DND-41 (cell line): ENCODE results near the gene PRRC2B.

ENCODE experiments used
- ATAC-seq: fragments of 200-7000 bp; cut with Tn5 transposase; 3 replicates; pipeline ENCODE4 v1.9.1; 2021; ENCODE audit warnings: low read depth; ENCODE audit not compliant: insufficient read depth
- DNase-seq: peaks from one replicate; pipeline ENCODE4 v3.0.0-alpha.2; 2020
- H2AFZ ChIP-seq: 2 replicates; pipeline ENCODE4 v1.6.0; 2012; ENCODE audit warnings: low read depth, low read length
- H3K27ac ChIP-seq: 2 replicates; pipeline ENCODE4 v1.5.1; 2012; ENCODE audit warnings: low read length, inconsistent platforms
- H3K27me3 ChIP-seq: fragments of 200-600 bp; sonication (generic); 2 replicates; pipeline ENCODE4 v1.6.0; 2012; ENCODE audit warnings: low read length, mild to moderate bottlenecking, inconsistent platforms; ENCODE audit not compliant: insufficient read depth, poor library complexity
- H3K36me3 ChIP-seq: 2 replicates; pipeline ENCODE4 v1.5.1; 2012; ENCODE audit warnings: low read length, inconsistent platforms; ENCODE audit not compliant: insufficient read depth
- H3K4me1 ChIP-seq: 2 replicates; pipeline ENCODE4 v1.5.1; 2012; ENCODE audit warnings: mild to moderate bottlenecking, low read length; ENCODE audit not compliant: insufficient read depth
- H3K4me2 ChIP-seq: 2 replicates; pipeline ENCODE4 v1.6.0; 2012; ENCODE audit warnings: mild to moderate bottlenecking, moderate library complexity, low read length, inconsistent platforms; ENCODE audit not compliant: insufficient read depth
- H3K4me3 ChIP-seq, 2 experiments: fragments of 200-600 bp in 1 of 2; shearing (Covaris generic) in 1 of 2; 2 replicates each; pipeline ENCODE4 v1.5.1; 2012 to 2016; ENCODE audit warnings: inconsistent platforms in 2 of 2, low read length in 2 of 2, mild to moderate bottlenecking in 2 of 2, low read depth in 1 of 2, moderate library complexity in 1 of 2
- H3K79me2 ChIP-seq: 2 replicates; pipeline ENCODE4 v1.6.0; 2012; ENCODE audit warnings: low read length, inconsistent platforms; ENCODE audit not compliant: insufficient read depth
- H3K9ac ChIP-seq: 2 replicates; pipeline ENCODE4 v1.6.0; 2012; ENCODE audit warnings: low read depth, mild to moderate bottlenecking, inconsistent platforms, low read length, moderate library complexity
- H3K9me3 ChIP-seq: 2 replicates; pipeline ENCODE4 v1.5.1; 2012; ENCODE audit warnings: low read length, moderate library complexity, mild to moderate bottlenecking, inconsistent platforms; ENCODE audit not compliant: insufficient read depth, severe bottlenecking
- H4K20me1 ChIP-seq: 2 replicates; pipeline ENCODE4 v1.6.0; 2012; ENCODE audit warnings: low read length; ENCODE audit not compliant: insufficient read depth
- EZH2 ChIP-seq: IDR thresholded peaks from 3 replicates; pipeline ENCODE4 v1.6.1; 2012; ENCODE audit warnings: borderline replicate concordance, low read depth, mild to moderate bottlenecking, moderate library complexity, low read length, inconsistent platforms; ENCODE audit not compliant: severe bottlenecking
- TF ChIP-seq, protein P1 (sequence below): IDR thresholded peaks from 2 replicates; pipeline ENCODE4 v1.5.1; 2012; ENCODE audit warnings: borderline replicate concordance, low read length, moderate library complexity, mild to moderate bottlenecking; ENCODE audit not compliant: poor library complexity, severe bottlenecking; ENCODE audit errors: extremely low read depth

Gene PRRC2B

DNA sequence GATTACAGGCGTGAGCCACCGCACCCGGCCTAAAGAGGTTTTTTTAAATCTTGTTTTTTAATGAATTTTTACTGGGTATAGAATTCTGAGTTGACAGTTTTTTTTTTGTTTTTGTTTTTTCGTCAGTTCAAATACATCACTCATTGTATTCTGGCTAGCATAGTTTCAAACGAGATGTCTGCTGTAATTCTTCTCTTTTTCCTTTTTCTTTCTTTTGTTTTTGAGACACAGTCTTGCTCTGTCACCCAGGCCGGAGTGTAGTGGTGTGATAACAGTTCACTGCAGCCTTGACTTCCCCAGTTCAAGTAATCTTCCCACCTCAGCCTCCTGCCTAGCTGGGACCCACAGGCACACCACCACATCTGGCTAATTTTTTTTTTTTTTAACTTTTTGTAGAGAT, 149.3 kb downstream of the PRRC2B start:
- H3K4me3 ChIP-seq: no peak overlapping the region
- H3K27ac ChIP-seq: no peak overlapping the region
- no peaks in the 10 kb centered on the region for H3K27me3 ChIP-seq
- no peaks in the 10 kb centered on the region for H3K79me2 ChIP-seq
- H3K4me1 ChIP-seq: peaks cover 7% of the 10 kb centered on the region; the same call in 1 of the 2 replicates
- no peak overlapping the region for H3K4me2 ChIP-seq
- H3K36me3 ChIP-seq: no peaks in the 10 kb centered on the region
- no peaks in the 10 kb centered on the region for H4K20me1 ChIP-seq
- ATAC-seq: no peak
- no peak overlapping the region for H2AFZ ChIP-seq
- H3K9me3 ChIP-seq: peaks cover 6% of the 10 kb centered on the region
- TF ChIP-seq EZH2: no peak
- TF ChIP-seq, protein P1, sequence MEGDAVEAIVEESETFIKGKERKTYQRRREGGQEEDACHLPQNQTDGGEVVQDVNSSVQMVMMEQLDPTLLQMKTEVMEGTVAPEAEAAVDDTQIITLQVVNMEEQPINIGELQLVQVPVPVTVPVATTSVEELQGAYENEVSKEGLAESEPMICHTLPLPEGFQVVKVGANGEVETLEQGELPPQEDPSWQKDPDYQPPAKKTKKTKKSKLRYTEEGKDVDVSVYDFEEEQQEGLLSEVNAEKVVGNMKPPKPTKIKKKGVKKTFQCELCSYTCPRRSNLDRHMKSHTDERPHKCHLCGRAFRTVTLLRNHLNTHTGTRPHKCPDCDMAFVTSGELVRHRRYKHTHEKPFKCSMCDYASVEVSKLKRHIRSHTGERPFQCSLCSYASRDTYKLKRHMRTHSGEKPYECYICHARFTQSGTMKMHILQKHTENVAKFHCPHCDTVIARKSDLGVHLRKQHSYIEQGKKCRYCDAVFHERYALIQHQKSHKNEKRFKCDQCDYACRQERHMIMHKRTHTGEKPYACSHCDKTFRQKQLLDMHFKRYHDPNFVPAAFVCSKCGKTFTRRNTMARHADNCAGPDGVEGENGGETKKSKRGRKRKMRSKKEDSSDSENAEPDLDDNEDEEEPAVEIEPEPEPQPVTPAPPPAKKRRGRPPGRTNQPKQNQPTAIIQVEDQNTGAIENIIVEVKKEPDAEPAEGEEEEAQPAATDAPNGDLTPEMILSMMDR: no peak
- no peak overlapping the region for H3K9ac ChIP-seq
- no peak for DNase-seq

DNA sequence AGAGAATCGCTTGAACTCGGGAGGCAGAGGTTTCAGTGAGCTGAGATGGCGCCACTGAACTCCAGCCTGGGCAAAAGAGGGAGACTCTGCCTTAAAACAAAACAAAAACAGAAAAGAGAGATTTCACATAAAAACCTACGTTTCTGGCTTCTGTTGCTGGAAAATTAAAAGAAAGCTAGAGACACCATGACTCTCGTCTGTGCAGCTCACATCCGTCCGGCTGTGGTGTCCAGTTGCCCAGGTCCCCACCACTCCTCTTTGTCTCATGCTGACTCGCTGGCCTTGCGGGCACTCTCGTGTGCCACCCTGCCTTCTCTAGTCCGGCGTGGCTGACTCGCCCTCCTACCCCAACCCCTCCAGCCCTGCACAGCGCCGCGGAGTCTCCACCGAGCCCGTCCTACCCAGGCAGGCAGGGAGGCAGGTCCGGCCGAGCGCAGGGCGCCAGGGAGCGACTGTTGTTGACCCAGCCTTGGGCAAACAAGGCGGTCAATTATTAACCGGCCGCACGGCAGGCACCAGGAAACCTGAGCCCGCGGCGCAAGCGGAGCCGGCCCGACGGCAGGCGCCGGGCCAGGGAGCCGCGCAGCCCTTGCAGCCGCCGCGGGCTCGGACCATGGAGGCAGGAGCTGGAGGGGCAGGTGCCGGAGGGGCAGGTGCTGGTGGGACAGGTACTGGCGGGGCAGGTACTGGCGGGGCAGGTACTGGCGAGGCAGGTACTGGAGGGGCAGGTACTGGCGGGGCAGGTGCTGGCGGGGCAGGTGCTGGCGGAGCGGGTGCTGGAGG, 151.3 kb downstream of the PRRC2B start, which contains the start of gene PRRT1B:
Gene PRRT1B, plus strand, starts transcription at position 521 of the 783 bp plus-strand sequence. Its CDS starts 93 bp downstream, at position 614.
- Histone ChIP-seq H3K4me2 (no peak within 1 kb of the TSS), H4K20me1 (no peaks in the 10 kb centered on the region), H3K79me2 (no peaks in the 10 kb centered on the region), H3K4me1 (no peaks in the 10 kb centered on the region), H3K27me3 (no peaks in the 10 kb centered on the region), H3K9ac (no peak within 1 kb of the TSS), H3K36me3 (no peaks in the 10 kb centered on the region), H3K9me3 (peaks cover 6% of the 10 kb centered on the region), H3K4me3 (no peak within 1 kb of the TSS), H2AFZ (no peak within 1 kb of the TSS), H3K27ac (no peak within 1 kb of the TSS)
- TF ChIP-seq, protein P1: no peak
- no peak for TF ChIP-seq EZH2
- ATAC-seq (no peak), DNase-seq (no peak)

DNA sequence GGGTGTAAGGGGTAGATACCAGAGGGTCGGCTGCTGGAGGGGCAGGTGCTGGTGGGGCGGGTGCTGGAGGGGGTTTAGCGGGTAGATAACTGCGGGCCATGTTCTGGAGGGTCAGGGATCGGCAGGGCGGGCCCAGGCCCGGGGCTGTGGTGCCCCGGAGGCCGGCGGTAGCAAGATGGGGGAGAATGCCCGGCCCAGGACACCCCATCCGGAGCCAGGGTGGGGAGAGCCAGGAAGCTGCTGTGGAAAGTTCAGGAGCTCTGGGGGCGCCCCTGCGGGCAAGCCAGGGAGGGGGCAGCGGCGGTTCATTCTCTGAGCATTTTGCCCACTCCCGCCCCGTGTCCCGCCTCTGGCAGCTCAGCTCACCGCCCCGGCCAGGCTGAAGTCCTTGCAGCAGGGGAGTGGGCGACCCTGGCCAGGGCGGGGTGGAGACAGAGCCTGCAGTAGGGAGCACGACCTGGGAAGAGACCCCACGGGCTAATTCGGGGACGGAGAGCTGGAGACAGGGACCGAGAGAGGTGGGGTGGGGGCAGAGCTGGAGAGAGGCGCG, 152.0 kb downstream of the PRRC2B start:
- Histone ChIP-seq H3K4me2 (no peak overlapping the region), H2AFZ (no peak overlapping the region), H3K4me1 (no peaks in the 10 kb centered on the region), H3K9ac (no peak overlapping the region), H3K36me3 (no peaks in the 10 kb centered on the region), H4K20me1 (no peaks in the 10 kb centered on the region), H3K27me3 (no peaks in the 10 kb centered on the region), H3K79me2 (no peaks in the 10 kb centered on the region), H3K4me3 (no peak overlapping the region), H3K27ac (no peak overlapping the region), H3K9me3 (peaks cover 6% of the 10 kb centered on the region)
- DNase-seq (no peak), ATAC-seq (no peak)
- no peak for TF ChIP-seq EZH2
- TF ChIP-seq, protein P1: no peak
